NCI-H2171 treated with DMSO at 0.1 percent for 48 hours (cell line): Measurements from ENCODE around the gene OSBPL5.
A peak's percentile ranks its signal among the peaks of the same experiment; 100 is the strongest.

ENCODE experiments used
- DNase-seq: peaks from one replicate; lab custom pipeline; 2025; lab: John Stamatoyannopoulos, UW

Gene OSBPL5

GRCh38 chr11:3096909-3097530, 68.1 kb downstream of the OSBPL5 start:
- no peak for DNase-seq

DNA sequence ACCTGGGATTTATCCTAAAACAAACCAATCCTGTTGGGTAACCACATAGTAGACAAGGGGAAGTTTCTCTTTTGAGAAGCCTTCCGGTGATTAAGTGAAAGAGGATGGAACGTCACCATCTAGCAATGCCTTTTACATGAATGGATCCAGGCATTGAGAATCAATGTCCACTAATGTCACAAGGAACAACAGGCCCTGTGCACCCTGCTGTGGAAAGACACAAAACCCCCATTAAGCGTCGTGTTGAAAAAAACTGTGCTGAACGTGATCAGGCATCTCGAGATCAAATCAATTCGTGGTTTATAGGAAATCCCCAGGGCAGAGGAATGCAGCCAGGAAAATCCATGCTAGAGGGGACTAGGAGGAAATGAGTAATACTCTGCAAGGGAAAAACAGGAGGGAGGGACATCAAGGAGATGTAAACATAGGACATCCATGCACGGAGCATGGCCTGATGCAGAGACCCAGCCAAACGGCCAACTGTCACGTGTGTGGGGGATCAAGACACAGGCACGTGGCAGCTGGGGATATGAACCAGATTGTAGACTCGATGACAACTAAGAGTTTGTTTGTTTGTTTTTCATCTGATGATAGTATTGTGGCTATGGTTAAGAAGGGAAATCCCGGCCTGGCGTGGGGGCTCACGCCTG, 69.3 kb downstream of the OSBPL5 start:
- no peak for DNase-seq

DNA sequence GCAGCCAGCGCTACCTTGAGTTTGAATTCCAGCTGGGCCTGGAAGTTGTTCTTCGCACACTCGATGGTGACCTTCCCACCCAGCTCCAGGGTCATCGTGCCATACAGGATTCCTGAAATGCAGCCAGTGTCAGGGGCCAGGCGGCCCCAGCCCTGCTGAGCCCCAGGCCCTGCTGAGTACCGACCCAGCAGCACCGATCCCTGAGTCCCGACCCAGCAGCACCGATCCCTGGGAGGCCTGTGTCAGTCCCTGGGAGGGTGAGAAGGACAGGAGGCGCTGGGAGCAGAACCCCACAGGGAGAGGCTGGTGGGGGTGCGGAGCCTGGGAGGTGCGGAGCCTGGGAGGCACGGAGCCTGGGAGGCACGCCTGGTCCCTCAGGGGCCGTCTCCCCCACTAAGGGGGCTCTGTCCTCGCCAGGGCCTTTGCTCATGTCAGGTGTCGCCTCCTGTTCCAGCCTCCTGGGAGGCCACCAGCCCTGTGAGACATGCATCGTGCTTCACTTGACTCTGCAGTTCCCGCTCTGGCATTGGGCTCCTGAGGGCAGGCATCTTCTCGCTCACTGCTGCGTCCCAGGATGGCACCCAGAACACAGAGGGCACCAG, 70.8 kb downstream of the OSBPL5 start:
- no peak for DNase-seq

DNA sequence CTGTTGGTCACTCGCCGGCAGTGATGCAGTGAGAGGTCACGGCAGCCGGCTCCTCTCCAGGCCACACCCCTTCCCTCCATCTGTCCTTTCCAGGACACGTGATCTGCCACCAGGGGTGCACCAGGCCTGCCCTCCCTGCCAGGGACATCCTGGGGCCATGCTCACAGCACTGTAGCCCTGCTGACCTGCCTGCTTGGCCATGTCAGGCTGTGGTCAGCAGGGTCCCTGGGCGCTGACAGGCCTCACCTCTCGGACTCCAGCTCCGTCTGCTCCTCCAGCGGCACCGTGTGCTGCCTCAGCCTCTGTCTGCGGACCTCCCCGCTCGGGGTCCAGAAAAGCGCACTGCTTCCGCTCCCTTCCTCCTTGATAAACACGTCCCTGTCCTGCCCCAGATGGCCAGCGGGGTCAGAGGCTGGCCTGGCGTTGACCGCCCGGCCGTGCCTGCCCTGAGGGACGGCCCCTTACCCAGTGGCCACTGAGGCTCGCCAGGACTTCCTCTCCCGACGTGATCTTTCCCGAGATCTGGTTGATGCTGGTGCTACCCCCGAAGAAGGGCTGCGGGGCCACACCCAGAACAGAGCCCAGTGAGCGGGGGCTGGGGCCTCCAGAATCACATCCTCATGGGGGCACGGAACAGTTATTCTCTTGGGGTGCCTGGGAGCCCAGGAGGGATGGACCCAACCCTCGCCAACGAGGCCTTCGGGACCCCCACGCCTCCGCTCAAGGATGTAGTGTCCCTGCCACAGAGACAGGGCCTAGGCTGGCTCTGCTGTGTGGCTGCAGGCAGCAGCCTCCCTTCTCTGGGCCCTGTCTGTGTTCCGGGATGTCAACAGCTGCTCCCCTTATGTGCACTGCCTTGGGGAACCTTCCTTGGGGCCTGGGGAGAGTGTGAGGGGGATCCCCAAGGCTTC, 71.6 kb downstream of the OSBPL5 start:
- DNase-seq: no peak

- DNase-seq: no peak
These were observed 72.4 kb downstream of the OSBPL5 start for GRCh38 chr11:3092603-3093141.

GRCh38 chr11:3091846-3092602, 73.1 kb downstream of the OSBPL5 start:
- peak; percentile 65 for DNase-seq

DNA sequence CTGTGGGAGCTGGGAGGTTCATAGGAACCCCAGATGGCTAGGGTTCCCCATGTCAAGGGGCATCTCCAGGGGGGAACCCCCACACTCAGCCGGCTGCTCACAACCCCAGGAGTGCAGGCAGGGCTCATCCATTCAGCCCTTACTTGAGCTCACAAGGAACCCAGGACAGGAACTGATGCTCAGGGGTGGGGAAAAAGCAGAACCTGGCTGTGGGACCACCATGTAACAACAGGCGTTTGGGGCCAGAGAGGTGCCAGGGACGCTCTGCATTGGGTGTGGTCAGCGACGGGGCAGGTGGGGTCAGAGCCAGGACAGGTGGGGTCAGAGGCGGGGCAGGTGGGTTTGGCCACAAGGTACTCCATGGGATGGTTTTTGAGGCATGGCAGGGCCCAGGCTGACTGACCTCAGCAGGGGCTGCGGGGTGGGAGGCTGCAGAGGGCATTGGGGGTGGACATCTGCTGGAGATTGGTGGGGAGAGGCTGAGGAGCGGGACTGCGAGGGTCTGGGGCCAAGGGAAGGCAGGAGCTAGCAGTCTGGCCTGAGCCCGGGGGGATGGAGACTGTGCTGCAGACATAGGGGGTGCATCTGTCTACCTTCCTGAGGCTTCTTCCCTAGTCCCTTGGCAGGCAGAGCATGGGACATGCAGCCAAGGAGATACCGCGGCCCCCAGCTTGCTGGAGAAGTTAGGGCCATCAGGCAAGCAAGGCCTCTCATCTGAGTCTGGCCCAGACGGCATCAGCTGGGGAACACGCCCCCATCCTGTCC, 73.8 kb downstream of the OSBPL5 start:
- no peak for DNase-seq

DNA sequence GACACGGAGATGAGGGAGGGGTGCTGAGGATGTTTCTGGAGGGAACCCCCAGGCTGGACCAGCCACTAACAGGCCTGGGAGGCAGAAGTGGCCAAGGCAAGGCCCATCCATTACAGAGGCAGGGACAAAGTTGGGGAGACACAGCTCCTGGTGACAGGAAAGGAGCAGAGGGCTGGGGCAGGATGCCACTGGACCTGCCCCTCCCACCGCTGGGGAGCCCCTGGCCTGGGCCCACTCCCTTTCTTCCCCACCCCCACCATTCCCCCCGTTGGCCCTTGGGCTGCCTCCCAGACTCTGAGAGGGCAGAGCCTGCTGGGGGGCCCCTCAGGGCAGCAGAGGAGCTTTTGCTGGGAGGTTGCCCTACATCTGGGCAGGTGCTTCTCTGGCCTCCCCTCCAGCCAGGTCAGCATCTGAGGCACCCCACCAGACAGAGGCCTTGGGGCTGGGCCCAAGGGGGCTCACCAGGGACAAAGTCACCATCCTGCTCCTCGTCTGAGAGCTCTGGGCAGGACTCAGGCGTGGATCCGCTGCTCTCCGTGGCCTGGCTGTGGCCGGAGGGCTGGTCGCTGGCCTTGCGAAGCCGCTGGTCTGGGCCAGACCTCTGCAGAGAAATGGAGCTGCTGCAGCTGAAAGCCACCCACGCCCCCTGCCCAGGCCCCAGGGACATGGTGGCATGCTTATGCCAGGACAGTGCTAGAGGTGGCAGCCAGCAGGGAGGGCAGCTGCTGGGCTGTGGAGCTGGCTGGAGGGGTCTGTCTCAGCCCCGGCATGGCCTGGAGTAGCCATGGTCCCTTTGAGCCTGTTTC, 74.8 kb downstream of the OSBPL5 start:
- no peak for DNase-seq

- DNase-seq: no peak
These were observed 75.7 kb downstream of the OSBPL5 start for GRCh38 chr11:3089236-3090061.

GRCh38 chr11:3088806-3089205, 76.3 kb downstream of the OSBPL5 start:
- DNase-seq: no peak

- no peak for DNase-seq
These were observed 77.0 kb downstream of the OSBPL5 start for GRCh38 chr11:3087821-3088800.

DNA sequence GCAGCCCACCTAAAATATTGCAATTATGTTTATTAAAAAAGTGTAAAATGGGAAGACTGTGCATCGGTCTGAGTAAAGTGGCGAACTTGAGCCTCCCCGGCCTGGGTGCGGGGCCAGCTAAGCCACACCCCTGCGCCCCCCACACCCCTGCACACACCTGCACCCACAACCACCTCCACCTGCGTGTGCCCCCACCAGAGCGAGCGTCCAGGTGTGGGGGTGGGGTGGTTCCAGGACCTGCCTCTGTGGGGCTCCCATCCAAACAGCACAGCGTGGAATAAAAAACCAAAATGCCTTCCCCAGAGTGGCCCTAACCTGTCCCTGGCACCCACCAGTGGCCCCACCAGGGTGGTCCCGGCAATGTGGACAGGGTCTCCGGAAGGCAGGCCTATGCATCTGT, 77.7 kb downstream of the OSBPL5 start:
- DNase-seq: no peak

GRCh38 chr11:3086671-3087150, 78.4 kb downstream of the OSBPL5 start:
- no peak for DNase-seq

DNA sequence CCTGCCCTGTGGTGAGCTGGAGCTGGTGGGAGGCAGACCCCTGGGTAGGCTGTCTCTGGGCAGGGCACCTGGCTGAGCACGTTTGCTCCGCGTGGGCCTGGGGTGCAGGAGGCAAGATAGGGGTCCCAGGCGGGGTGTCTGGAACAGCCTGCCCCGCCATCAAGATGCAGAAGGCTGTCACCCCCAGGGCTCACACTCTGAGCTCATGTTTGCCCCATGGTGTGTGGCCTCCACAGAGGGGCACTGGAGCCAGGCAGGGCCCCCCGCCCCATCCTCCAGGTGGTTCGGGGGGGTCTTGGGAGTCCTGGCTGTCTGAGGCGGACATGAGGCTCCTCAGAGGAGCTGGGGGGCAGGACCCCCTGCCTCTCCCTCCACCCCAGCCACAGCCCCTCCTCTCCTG, 79.0 kb downstream of the OSBPL5 start:
- no peak for DNase-seq

DNA sequence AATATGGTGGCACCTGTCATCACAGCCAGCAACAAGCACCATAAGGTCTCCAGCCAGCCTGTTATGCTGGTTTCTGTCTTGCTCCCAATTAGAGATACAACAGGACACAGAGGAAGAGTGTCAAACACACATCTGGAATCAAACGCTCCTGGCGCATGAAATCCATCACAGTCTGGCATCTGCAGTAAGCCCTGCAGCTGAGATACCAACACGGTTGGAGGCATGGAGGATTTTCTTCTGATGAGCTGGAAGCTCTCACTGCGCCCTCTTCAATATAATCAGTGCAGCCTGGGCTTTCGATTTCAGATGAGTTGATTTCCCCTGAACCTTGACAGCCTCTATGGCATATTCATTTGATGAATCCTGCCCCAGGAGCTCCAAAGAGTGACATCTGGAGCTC, 80.1 kb downstream of the OSBPL5 start:
- no peak for DNase-seq

- DNase-seq: no peak
These were observed 81.8 kb downstream of the OSBPL5 start for GRCh38 chr11:3083321-3083720.

GRCh38 chr11:3081386-3081751, 83.7 kb downstream of the OSBPL5 start:
- no peak for DNase-seq
